ENCODE results near the gene PIM1.
A peak's percentile ranks its signal among the peaks of the same experiment; 100 is the strongest.

PIM1 gene

GRCh38 chr6:37125774-37126492 is 44.0 kb upstream of the PIM1 start:
- Histone ChIP-seq H2AFZ (ENCODE audit: insufficient read depth, low read length, poor library complexity) (no peak overlapping the region), H3K79me1 (ENCODE audit: low read length) (peaks cover 13% of the 10 kb centered on the region), H3K27me3 (ENCODE audit: insufficient read depth, low read length) (no peaks in the 10 kb centered on the region), H4K12ac (ENCODE audit: low read depth, low read length) (no peak overlapping the region), H3K4me3 (ENCODE audit: low read depth, low read length) (no peak overlapping the region), H4K8ac (ENCODE audit: low read depth, low read length) (peak overlapping the region; percentile 54), H3K23ac (ENCODE audit: low read length) (no peak overlapping the region), H3K4me1 (ENCODE audit: control insufficient read depth in 1 of 2, insufficient read depth in 2 of 2, low read length in 2 of 2) (peaks cover 8 to 10% of the 10 kb centered on the region in 2 experiments), H3K27ac (ENCODE audit: low read depth, low read length) (peak overlapping the region; percentile 83), H3K4me2 (ENCODE audit: low read length) (peak overlapping the region; percentile 64), H4K91ac (ENCODE audit: low read depth, low read length) (peak overlapping the region; percentile 78), H2BK12ac (ENCODE audit: low read length) (peak overlapping the region; percentile 62), H3K4ac (ENCODE audit: low read depth, low read length) (no peak overlapping the region), H3K18ac (ENCODE audit: low read length) (no peak overlapping the region), H3K9ac (ENCODE audit: low read length) (no peak overlapping the region), H3K79me2 (ENCODE audit: control insufficient read depth, insufficient read depth, low read length, poor library complexity) (no peaks in the 10 kb centered on the region), H2BK120ac (ENCODE audit: insufficient read depth, low read length, poor library complexity) (peak overlapping the region; percentile 78), H3K9me3 (ENCODE audit: insufficient read depth, low read depth, low read length) (no peaks in the 10 kb centered on the region), H2BK5ac (ENCODE audit: low read depth, low read length, poor library complexity) (peak overlapping the region; percentile 79), H2AK5ac (ENCODE audit: low read length) (no peak overlapping the region), H3K36me3 (ENCODE audit: control insufficient read depth in 1 of 2, insufficient read depth in 2 of 2, low read length in 2 of 2) (no peaks in the 10 kb centered on the region), H3K14ac (ENCODE audit: low read length) (peak overlapping the region; percentile 27)
- DNase-seq: peak; percentile 33 to 68
- no CpG with 5 or more reads among the region's 20 CpGs for WGBS (ENCODE audit: extremely low coverage, insufficient coverage, insufficient read length)

GRCh38 chr6:37126493-37126958 is 43.4 kb upstream of the PIM1 start:
- H3K4me1 ChIP-seq (ENCODE audit: control insufficient read depth in 1 of 2, insufficient read depth in 2 of 2, low read length in 2 of 2): peaks cover 12 to 16% of the 10 kb centered on the region in 2 experiments
- no peak overlapping the region for H2BK12ac ChIP-seq (ENCODE audit: low read length)
- no peak overlapping the region for H3K9ac ChIP-seq (ENCODE audit: low read length)
- H3K27me3 ChIP-seq (ENCODE audit: insufficient read depth, low read length): no peaks in the 10 kb centered on the region
- peak overlapping the region; percentile 72 for H3K27ac ChIP-seq (ENCODE audit: low read depth, low read length)
- H3K18ac ChIP-seq (ENCODE audit: low read length): no peak overlapping the region
- H3K23ac ChIP-seq (ENCODE audit: low read length): no peak overlapping the region
- no peak overlapping the region for H2BK5ac ChIP-seq (ENCODE audit: low read depth, low read length, poor library complexity)
- no CpG with 5 or more reads among the region's 6 CpGs for WGBS (ENCODE audit: extremely low coverage, insufficient coverage, insufficient read length)
- DNase-seq: no peak
- H3K14ac ChIP-seq (ENCODE audit: low read length): no peak overlapping the region
- H3K4ac ChIP-seq (ENCODE audit: low read depth, low read length): no peak overlapping the region
- no peak overlapping the region for H2AK5ac ChIP-seq (ENCODE audit: low read length)
- H3K36me3 ChIP-seq (ENCODE audit: control insufficient read depth in 1 of 2, insufficient read depth in 2 of 2, low read length in 2 of 2): no peaks in the 10 kb centered on the region
- no peak overlapping the region for H4K12ac ChIP-seq (ENCODE audit: low read depth, low read length)
- no peak overlapping the region for H4K8ac ChIP-seq (ENCODE audit: low read depth, low read length)
- no peak overlapping the region for H2AFZ ChIP-seq (ENCODE audit: insufficient read depth, low read length, poor library complexity)
- H3K79me1 ChIP-seq (ENCODE audit: low read length): peaks cover 13% of the 10 kb centered on the region
- H4K91ac ChIP-seq (ENCODE audit: low read depth, low read length): no peak overlapping the region
- no peak overlapping the region for H3K4me3 ChIP-seq (ENCODE audit: low read depth, low read length)
- H3K9me3 ChIP-seq (ENCODE audit: insufficient read depth, low read depth, low read length): no peaks in the 10 kb centered on the region
- H2BK120ac ChIP-seq (ENCODE audit: insufficient read depth, low read length, poor library complexity): no peak overlapping the region
- peak overlapping the region; percentile 64 for H3K4me2 ChIP-seq (ENCODE audit: low read length)
- no peaks in the 10 kb centered on the region for H3K79me2 ChIP-seq (ENCODE audit: control insufficient read depth, insufficient read depth, low read length, poor library complexity)

- no peak overlapping the region for H3K4me3 ChIP-seq (ENCODE audit: low read depth, low read length)
- H4K8ac ChIP-seq (ENCODE audit: low read depth, low read length): no peak overlapping the region
- no peak overlapping the region for H3K18ac ChIP-seq (ENCODE audit: low read length)
- no CpG with 5 or more reads among the region's 1 CpG for WGBS (ENCODE audit: extremely low coverage, insufficient coverage, insufficient read length)
- H3K9me3 ChIP-seq (ENCODE audit: insufficient read depth, low read depth, low read length): no peaks in the 10 kb centered on the region
- H3K79me1 ChIP-seq (ENCODE audit: low read length): peaks cover 13% of the 10 kb centered on the region
- peaks cover 12 to 18% of the 10 kb centered on the region in 2 experiments for H3K4me1 ChIP-seq (ENCODE audit: control insufficient read depth in 1 of 2, insufficient read depth in 2 of 2, low read length in 2 of 2)
- peak overlapping the region; percentile 34 for H2BK120ac ChIP-seq (ENCODE audit: insufficient read depth, low read length, poor library complexity)
- H2AK5ac ChIP-seq (ENCODE audit: low read length): no peak overlapping the region
- no peak overlapping the region for H2BK5ac ChIP-seq (ENCODE audit: low read depth, low read length, poor library complexity)
- no peak overlapping the region for H4K91ac ChIP-seq (ENCODE audit: low read depth, low read length)
- H2BK12ac ChIP-seq (ENCODE audit: low read length): no peak overlapping the region
- no peak overlapping the region for H3K4ac ChIP-seq (ENCODE audit: low read depth, low read length)
- no peak overlapping the region for H4K12ac ChIP-seq (ENCODE audit: low read depth, low read length)
- H3K36me3 ChIP-seq (ENCODE audit: control insufficient read depth in 1 of 2, insufficient read depth in 2 of 2, low read length in 2 of 2): no peaks in the 10 kb centered on the region
- no peaks in the 10 kb centered on the region for H3K27me3 ChIP-seq (ENCODE audit: insufficient read depth, low read length)
- peak; percentile 58 to 74 for DNase-seq
- H3K4me2 ChIP-seq (ENCODE audit: low read length): no peak overlapping the region
- no peaks in the 10 kb centered on the region for H3K79me2 ChIP-seq (ENCODE audit: control insufficient read depth, insufficient read depth, low read length, poor library complexity)
- H2AFZ ChIP-seq (ENCODE audit: insufficient read depth, low read length, poor library complexity): no peak overlapping the region
- H3K14ac ChIP-seq (ENCODE audit: low read length): no peak overlapping the region
- peak overlapping the region; percentile 36 for H3K27ac ChIP-seq (ENCODE audit: low read depth, low read length)
- H3K9ac ChIP-seq (ENCODE audit: low read length): no peak overlapping the region
- no peak overlapping the region for H3K23ac ChIP-seq (ENCODE audit: low read length)
These were observed 42.9 kb upstream of the PIM1 start for GRCh38 chr6:37126961-37127616.

GRCh38 chr6:37127961-37128862 is 41.7 kb upstream of the PIM1 start:
- H3K4me1 ChIP-seq (ENCODE audit: control insufficient read depth in 1 of 2, insufficient read depth in 2 of 2, low read length in 2 of 2): peaks cover 12 to 18% of the 10 kb centered on the region in 2 experiments
- no peak overlapping the region for H3K4me3 ChIP-seq (ENCODE audit: low read depth, low read length)
- no peak overlapping the region for H4K8ac ChIP-seq (ENCODE audit: low read depth, low read length)
- H3K4ac ChIP-seq (ENCODE audit: low read depth, low read length): no peak overlapping the region
- H2AFZ ChIP-seq (ENCODE audit: insufficient read depth, low read length, poor library complexity): no peak overlapping the region
- no peak overlapping the region for H4K12ac ChIP-seq (ENCODE audit: low read depth, low read length)
- peaks cover 13% of the 10 kb centered on the region for H3K79me1 ChIP-seq (ENCODE audit: low read length)
- no peaks in the 10 kb centered on the region for H3K9me3 ChIP-seq (ENCODE audit: insufficient read depth, low read depth, low read length)
- no peak overlapping the region for H3K9ac ChIP-seq (ENCODE audit: low read length)
- no peak overlapping the region for H2AK5ac ChIP-seq (ENCODE audit: low read length)
- no peak overlapping the region for H3K23ac ChIP-seq (ENCODE audit: low read length)
- H3K27me3 ChIP-seq (ENCODE audit: insufficient read depth, low read length): no peaks in the 10 kb centered on the region
- peak; percentile 95 to 97 for DNase-seq
- H2BK5ac ChIP-seq (ENCODE audit: low read depth, low read length, poor library complexity): no peak overlapping the region
- no peak overlapping the region for H3K4me2 ChIP-seq (ENCODE audit: low read length)
- no peak overlapping the region for H2BK120ac ChIP-seq (ENCODE audit: insufficient read depth, low read length, poor library complexity)
- H3K14ac ChIP-seq (ENCODE audit: low read length): no peak overlapping the region
- no peak overlapping the region for H3K27ac ChIP-seq (ENCODE audit: low read depth, low read length)
- WGBS (ENCODE audit: extremely low coverage, insufficient coverage, insufficient read length): no CpG with 5 or more reads among the region's 8 CpGs
- no peaks in the 10 kb centered on the region for H3K36me3 ChIP-seq (ENCODE audit: control insufficient read depth in 1 of 2, insufficient read depth in 2 of 2, low read length in 2 of 2)
- no peak overlapping the region for H3K18ac ChIP-seq (ENCODE audit: low read length)
- peak overlapping the region; percentile 5 for H2BK12ac ChIP-seq (ENCODE audit: low read length)
- H3K79me2 ChIP-seq (ENCODE audit: control insufficient read depth, insufficient read depth, low read length, poor library complexity): no peaks in the 10 kb centered on the region
- no peak overlapping the region for H4K91ac ChIP-seq (ENCODE audit: low read depth, low read length)

All from trophoblast cell (in vitro differentiated cells and primary cell).